Tongue (tissue), 2 donors: ENCODE measurements around the gene RHBDL3. TPM values are rescaled to one million over a fixed set of nuclear protein-coding genes. Genes with fewer than 3 reads are reported as not detected.

ENCODE experiments used
- DNase-seq: peaks from one replicate; pipeline ENCODE4 v3.0.0-alpha.2; 2015
- total RNA-seq: library from RNA; depleted of rRNA; stranded (reverse); fragments of >200 nt; gene quantifications from one replicate; pipeline ENCODE4 v1.2.3, GENCODE V29; 2014

Gene RHBDL3
- total RNA-seq, 1 donor from 2014 or later, result 1.6 TPM

- DNase-seq, result no peak
Measured at GRCh38 chr17:32266389-32267301, 1.0 kb downstream of the RHBDL3 start.

- DNase-seq, result no peak
Measured at GRCh38 chr17:32267690-32268205, 2.1 kb downstream of the RHBDL3 start.

- DNase-seq, result no peak
Measured at GRCh38 chr17:32268734-32269288, 3.2 kb downstream of the RHBDL3 start.

GRCh38 chr17:32269377-32269776 lies 3.7 kb downstream of the RHBDL3 start:
- no peak for DNase-seq

- no peak for DNase-seq
Measured at GRCh38 chr17:32271844-32272243, 6.2 kb downstream of the RHBDL3 start.

GRCh38 chr17:32274101-32274500 lies 8.5 kb downstream of the RHBDL3 start:
- DNase-seq, result no peak

- DNase-seq, result no peak
Measured at GRCh38 chr17:32274643-32275042, 9.0 kb downstream of the RHBDL3 start.

GRCh38 chr17:32275060-32276042 lies 9.7 kb downstream of the RHBDL3 start:
- DNase-seq, result no peak

- no peak for DNase-seq
Measured at GRCh38 chr17:32276171-32276601, 10.6 kb downstream of the RHBDL3 start.

- peak; percentile 49 for DNase-seq
Measured at GRCh38 chr17:32277284-32277683, 11.7 kb downstream of the RHBDL3 start.

GRCh38 chr17:32278815-32279214 lies 13.2 kb downstream of the RHBDL3 start:
- DNase-seq, result no peak

GRCh38 chr17:32279891-32280716 lies 14.5 kb downstream of the RHBDL3 start:
- DNase-seq, result no peak

GRCh38 chr17:32281011-32281451 lies 15.4 kb downstream of the RHBDL3 start:
- no peak for DNase-seq

- DNase-seq, result no peak
Measured at GRCh38 chr17:32283745-32284201, 18.1 kb downstream of the RHBDL3 start.

GRCh38 chr17:32285306-32285705 lies 19.7 kb downstream of the RHBDL3 start:
- no peak for DNase-seq

GRCh38 chr17:32285746-32286517 lies 20.3 kb downstream of the RHBDL3 start:
- DNase-seq, result no peak

- DNase-seq, result no peak
Measured at GRCh38 chr17:32286518-32286900, 20.9 kb downstream of the RHBDL3 start.

GRCh38 chr17:32287804-32288511 lies 22.3 kb downstream of the RHBDL3 start:
- no peak for DNase-seq

- DNase-seq, result no peak
Measured at GRCh38 chr17:32288615-32289014, 23.0 kb downstream of the RHBDL3 start.
